Breast epithelium (tissue), 3 donors: Measurements from ENCODE around the gene C16orf87.

Experiments used
- POLR2A ChIP-seq: fragments of 450-650 bp; IDR thresholded peaks from one replicate; pipeline ENCODE4 v1.6.1; 2016; ENCODE audit warnings: antibody characterized with exemption, mild to moderate bottlenecking, moderate library complexity
- POLR2AphosphoS5 ChIP-seq, 3 donors: sonication (generic); formaldehyde crosslinking; IDR thresholded peaks; one replicate each; pipeline ENCODE4 v1.6.1; 2017; ENCODE audit warnings: antibody characterized with exemption in 3 of 3
- TF ChIP-seq, protein P1 (sequence below), 3 donors: fragments of 450-650 bp; IDR thresholded peaks; one replicate each; pipeline ENCODE4 v1.5.1; 2016 to 2017; ENCODE audit warnings: antibody characterized with exemption in 3 of 3, mild to moderate bottlenecking in 3 of 3, moderate library complexity in 3 of 3

DNA sequence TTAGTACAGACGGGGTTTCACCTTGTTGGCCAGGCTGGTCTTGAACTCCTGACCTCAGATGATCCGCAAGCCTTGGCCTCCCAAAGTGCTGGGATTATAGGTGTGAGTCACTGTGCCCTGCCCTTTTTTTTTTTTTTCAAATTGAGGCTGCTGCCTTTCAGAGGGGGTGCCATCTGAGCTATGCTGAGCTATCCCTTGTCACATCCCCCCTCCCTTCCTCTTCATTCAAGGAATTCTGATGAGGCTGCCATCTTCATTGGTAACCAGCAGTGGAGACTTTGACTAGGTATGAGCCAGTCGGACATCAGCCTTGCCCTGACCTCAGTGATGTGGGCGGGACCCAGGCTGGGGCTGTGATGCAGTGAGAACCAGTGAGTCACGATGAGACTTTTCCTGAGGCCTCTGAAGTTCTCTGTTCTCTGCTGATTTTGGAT, 28.8 kb upstream of the C16orf87 start:
- TF ChIP-seq, protein P1, sequence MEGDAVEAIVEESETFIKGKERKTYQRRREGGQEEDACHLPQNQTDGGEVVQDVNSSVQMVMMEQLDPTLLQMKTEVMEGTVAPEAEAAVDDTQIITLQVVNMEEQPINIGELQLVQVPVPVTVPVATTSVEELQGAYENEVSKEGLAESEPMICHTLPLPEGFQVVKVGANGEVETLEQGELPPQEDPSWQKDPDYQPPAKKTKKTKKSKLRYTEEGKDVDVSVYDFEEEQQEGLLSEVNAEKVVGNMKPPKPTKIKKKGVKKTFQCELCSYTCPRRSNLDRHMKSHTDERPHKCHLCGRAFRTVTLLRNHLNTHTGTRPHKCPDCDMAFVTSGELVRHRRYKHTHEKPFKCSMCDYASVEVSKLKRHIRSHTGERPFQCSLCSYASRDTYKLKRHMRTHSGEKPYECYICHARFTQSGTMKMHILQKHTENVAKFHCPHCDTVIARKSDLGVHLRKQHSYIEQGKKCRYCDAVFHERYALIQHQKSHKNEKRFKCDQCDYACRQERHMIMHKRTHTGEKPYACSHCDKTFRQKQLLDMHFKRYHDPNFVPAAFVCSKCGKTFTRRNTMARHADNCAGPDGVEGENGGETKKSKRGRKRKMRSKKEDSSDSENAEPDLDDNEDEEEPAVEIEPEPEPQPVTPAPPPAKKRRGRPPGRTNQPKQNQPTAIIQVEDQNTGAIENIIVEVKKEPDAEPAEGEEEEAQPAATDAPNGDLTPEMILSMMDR (IDR thresholded peaks at IDR 0.05) = no peak
- TF ChIP-seq POLR2A (no peak), POLR2AphosphoS5 (IDR thresholded peaks at IDR 0.05) (no peak)
